Measurements from ENCODE around the gene FBXW10B.

DNA sequence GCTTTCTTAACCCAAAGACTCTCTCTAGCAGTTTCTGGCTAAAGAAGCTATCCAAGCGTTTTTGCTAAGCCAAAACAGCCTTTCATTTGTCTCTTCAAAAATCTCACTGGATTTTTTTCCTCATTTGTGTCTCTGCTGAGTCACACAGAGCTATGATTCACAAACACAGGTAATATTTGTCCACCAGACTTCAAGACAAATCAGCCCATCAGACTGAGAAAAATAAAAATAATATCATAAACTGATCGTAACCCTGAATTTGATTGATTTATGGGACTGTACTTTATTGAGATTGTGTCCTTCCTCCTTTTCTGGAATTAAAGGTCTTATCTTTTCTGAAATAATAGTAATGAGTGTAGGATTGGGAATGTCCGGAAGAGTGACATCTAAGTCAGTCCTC is 38.8 kb upstream of the FBXW10B start:
- TF ChIP-seq, protein P1, sequence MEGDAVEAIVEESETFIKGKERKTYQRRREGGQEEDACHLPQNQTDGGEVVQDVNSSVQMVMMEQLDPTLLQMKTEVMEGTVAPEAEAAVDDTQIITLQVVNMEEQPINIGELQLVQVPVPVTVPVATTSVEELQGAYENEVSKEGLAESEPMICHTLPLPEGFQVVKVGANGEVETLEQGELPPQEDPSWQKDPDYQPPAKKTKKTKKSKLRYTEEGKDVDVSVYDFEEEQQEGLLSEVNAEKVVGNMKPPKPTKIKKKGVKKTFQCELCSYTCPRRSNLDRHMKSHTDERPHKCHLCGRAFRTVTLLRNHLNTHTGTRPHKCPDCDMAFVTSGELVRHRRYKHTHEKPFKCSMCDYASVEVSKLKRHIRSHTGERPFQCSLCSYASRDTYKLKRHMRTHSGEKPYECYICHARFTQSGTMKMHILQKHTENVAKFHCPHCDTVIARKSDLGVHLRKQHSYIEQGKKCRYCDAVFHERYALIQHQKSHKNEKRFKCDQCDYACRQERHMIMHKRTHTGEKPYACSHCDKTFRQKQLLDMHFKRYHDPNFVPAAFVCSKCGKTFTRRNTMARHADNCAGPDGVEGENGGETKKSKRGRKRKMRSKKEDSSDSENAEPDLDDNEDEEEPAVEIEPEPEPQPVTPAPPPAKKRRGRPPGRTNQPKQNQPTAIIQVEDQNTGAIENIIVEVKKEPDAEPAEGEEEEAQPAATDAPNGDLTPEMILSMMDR (IDR thresholded peaks at IDR 0.05 in 2 of 3, conservative IDR thresholded peaks at IDR 0.05 in 1 of 3; ENCODE audit: borderline replicate concordance in 1 of 3, insufficient read depth in 1 of 3, low read depth in 2 of 3, low read length in 2 of 3) = no peak
- TF ChIP-seq POLR2AphosphoS5 (IDR thresholded peaks at IDR 0.05; ENCODE audit: low read depth, low read length) (no peak), EZH2 (IDR thresholded peaks at IDR 0.05) (no peak), TCF7L2 (IDR thresholded peaks at IDR 0.05; ENCODE audit: borderline replicate concordance, extremely low read depth, insufficient read depth, insufficient read length) (no peak), POLR2A (IDR thresholded peaks at IDR 0.05; ENCODE audit: borderline replicate concordance, extremely low read depth, insufficient read depth, insufficient read length) (no peak), RAD21 (IDR thresholded peaks at IDR 0.05; ENCODE audit: low read depth) (no peak), ZFX (IDR thresholded peaks at IDR 0.05) (no peak), ELF1 (IDR thresholded peaks at IDR 0.05; ENCODE audit: borderline replicate concordance, low read depth) (no peak), YY1 (IDR thresholded peaks at IDR 0.05; ENCODE audit: extremely low read depth, insufficient replicate concordance, low read depth, low read length) (no peak), ZNF274 (IDR thresholded peaks at IDR 0.05; ENCODE audit: low read depth, low read length) (no peak), CEBPB (IDR thresholded peaks at IDR 0.05; ENCODE audit: low read depth) (no peak)
